GM18505 (cell line): ENCODE data around the gene PDE4B.

Experiments used
- ATAC-seq: cut with Tn5 transposase; IDR thresholded peaks from one replicate; pipeline ENCODE4 v1.9.1; 2021; ENCODE audit not compliant: unreplicated experiment
- POLR2A ChIP-seq: IDR thresholded peaks from 4 replicates; pipeline ENCODE4 v1.6.1; 2011; ENCODE audit warnings: borderline replicate concordance; ENCODE audit not compliant: insufficient read depth, insufficient read length; ENCODE audit errors: extremely low read depth

PDE4B gene

GRCh38 chr1:66182026-66182425 lies 389.3 kb downstream of the PDE4B start:
- no peak for TF ChIP-seq POLR2A
- no peak for ATAC-seq

GRCh38 chr1:66182551-66183178 lies 390.0 kb downstream of the PDE4B start:
- no peak for ATAC-seq
- no peak for TF ChIP-seq POLR2A

- TF ChIP-seq POLR2A: no peak
- no peak for ATAC-seq
These were observed 390.7 kb downstream of the PDE4B start for GRCh38 chr1:66183400-66183799.

GRCh38 chr1:66197120-66197519 lies 404.4 kb downstream of the PDE4B start:
- no peak for ATAC-seq
- no peak for TF ChIP-seq POLR2A

GRCh38 chr1:66197785-66198184 lies 405.1 kb downstream of the PDE4B start:
- no peak for TF ChIP-seq POLR2A
- ATAC-seq: no peak

GRCh38 chr1:66206563-66207144 lies 414.0 kb downstream of the PDE4B start:
- ATAC-seq: no peak
- no peak for TF ChIP-seq POLR2A

GRCh38 chr1:66207484-66207883 lies 414.8 kb downstream of the PDE4B start:
- ATAC-seq: no peak
- no peak for TF ChIP-seq POLR2A

GRCh38 chr1:66208632-66209031 lies 415.9 kb downstream of the PDE4B start:
- ATAC-seq: no peak
- TF ChIP-seq POLR2A: no peak

GRCh38 chr1:66210635-66211244 lies 418.0 kb downstream of the PDE4B start:
- no peak for TF ChIP-seq POLR2A
- ATAC-seq: no peak

GRCh38 chr1:66211521-66211920 lies 418.8 kb downstream of the PDE4B start:
- no peak for TF ChIP-seq POLR2A
- no peak for ATAC-seq

- ATAC-seq: no peak
These were observed 420.8 kb downstream of the PDE4B start for GRCh38 chr1:66213491-66213890.

GRCh38 chr1:66214901-66215300 lies 422.2 kb downstream of the PDE4B start:
- TF ChIP-seq POLR2A: no peak
- no peak for ATAC-seq

More at GRCh38 chr1:66213491-66213890, 420.8 kb downstream of the PDE4B start:
- no peak for TF ChIP-seq POLR2A

- ATAC-seq: no peak
- TF ChIP-seq POLR2A: no peak
These were observed 424.3 kb downstream of the PDE4B start for GRCh38 chr1:66217021-66217420.

GRCh38 chr1:66217561-66217960 lies 424.9 kb downstream of the PDE4B start:
- TF ChIP-seq POLR2A: no peak
- ATAC-seq: no peak
